ENCODE measurements around the gene GDF10. TPM values are rescaled to one million over a fixed set of nuclear protein-coding genes. Genes with fewer than 3 reads are reported as not detected.

GDF10 gene
- total and polyA plus RNA-seq, 9 of the 15 experiments (the other 6 are each of a cell fraction or from before 2014, with no cell fraction given): 0.03 to 0.20 (median 0.11) TPM; not detected in 6

DNA sequence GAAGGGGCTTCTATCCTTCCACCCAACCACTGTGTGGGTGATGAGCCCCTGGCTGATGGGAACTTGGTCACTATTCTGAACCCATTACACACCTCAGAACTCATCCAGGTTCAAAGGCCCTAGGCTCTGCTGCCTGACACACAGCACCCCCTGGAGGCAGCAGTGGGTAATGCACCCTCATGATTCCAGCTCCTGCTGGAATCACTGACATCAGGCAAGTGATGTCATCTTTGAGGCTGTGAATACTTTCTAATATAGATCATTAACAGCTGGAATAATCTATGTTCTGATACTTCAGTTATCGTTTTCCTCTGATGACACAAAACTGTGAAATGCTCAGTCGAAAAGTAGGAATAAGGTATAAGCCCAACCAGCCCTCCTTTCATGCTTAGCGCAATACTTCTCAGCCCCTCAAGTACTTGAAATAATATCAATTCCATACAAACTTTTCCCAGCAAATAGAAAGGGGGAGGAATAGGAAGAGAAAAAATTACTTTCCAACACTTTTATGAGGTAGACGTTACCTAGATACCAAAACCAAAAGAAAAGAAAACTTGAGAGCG lies 40.7 kb downstream of the GDF10 start (continued):
- TF ChIP-seq, protein P1, sequence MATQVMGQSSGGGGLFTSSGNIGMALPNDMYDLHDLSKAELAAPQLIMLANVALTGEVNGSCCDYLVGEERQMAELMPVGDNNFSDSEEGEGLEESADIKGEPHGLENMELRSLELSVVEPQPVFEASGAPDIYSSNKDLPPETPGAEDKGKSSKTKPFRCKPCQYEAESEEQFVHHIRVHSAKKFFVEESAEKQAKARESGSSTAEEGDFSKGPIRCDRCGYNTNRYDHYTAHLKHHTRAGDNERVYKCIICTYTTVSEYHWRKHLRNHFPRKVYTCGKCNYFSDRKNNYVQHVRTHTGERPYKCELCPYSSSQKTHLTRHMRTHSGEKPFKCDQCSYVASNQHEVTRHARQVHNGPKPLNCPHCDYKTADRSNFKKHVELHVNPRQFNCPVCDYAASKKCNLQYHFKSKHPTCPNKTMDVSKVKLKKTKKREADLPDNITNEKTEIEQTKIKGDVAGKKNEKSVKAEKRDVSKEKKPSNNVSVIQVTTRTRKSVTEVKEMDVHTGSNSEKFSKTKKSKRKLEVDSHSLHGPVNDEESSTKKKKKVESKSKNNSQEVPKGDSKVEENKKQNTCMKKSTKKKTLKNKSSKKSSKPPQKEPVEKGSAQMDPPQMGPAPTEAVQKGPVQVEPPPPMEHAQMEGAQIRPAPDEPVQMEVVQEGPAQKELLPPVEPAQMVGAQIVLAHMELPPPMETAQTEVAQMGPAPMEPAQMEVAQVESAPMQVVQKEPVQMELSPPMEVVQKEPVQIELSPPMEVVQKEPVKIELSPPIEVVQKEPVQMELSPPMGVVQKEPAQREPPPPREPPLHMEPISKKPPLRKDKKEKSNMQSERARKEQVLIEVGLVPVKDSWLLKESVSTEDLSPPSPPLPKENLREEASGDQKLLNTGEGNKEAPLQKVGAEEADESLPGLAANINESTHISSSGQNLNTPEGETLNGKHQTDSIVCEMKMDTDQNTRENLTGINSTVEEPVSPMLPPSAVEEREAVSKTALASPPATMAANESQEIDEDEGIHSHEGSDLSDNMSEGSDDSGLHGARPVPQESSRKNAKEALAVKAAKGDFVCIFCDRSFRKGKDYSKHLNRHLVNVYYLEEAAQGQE (IDR thresholded peaks at IDR 0.05; ENCODE audit: borderline replicate concordance): peak; percentile 93
- TF ChIP-seq, protein P1 (CRISPR knock-in tag; IDR thresholded peaks at IDR 0.05; ENCODE audit: low read depth): no peak
- TF ChIP-seq, protein P2, sequence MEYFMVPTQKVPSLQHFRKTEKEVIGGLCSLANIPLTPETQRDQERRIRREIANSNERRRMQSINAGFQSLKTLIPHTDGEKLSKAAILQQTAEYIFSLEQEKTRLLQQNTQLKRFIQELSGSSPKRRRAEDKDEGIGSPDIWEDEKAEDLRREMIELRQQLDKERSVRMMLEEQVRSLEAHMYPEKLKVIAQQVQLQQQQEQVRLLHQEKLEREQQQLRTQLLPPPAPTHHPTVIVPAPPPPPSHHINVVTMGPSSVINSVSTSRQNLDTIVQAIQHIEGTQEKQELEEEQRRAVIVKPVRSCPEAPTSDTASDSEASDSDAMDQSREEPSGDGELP (CRISPR knock-in tag; IDR thresholded peaks at IDR 0.05; ENCODE audit: borderline replicate concordance): peak; percentile 13; the same call in 1 of the 2 replicates
- TF ChIP-seq RB1 (IDR thresholded peaks at IDR 0.05; ENCODE audit: low read depth) (peak; percentile 73; the same call in 1 of the 2 replicates), ZNF197 (CRISPR knock-in tag; IDR thresholded peaks at IDR 0.05; ENCODE audit: low read depth) (no peak), CREM (IDR thresholded peaks at IDR 0.05; ENCODE audit: low read depth) (peak; percentile 44; the same call in 1 of the 2 replicates), ATF7 (IDR thresholded peaks at IDR 0.05) (peak; percentile 89), EP300 (IDR thresholded peaks at IDR 0.05; ENCODE audit: low read length) (no peak)
- TF ChIP-seq, protein P3, sequence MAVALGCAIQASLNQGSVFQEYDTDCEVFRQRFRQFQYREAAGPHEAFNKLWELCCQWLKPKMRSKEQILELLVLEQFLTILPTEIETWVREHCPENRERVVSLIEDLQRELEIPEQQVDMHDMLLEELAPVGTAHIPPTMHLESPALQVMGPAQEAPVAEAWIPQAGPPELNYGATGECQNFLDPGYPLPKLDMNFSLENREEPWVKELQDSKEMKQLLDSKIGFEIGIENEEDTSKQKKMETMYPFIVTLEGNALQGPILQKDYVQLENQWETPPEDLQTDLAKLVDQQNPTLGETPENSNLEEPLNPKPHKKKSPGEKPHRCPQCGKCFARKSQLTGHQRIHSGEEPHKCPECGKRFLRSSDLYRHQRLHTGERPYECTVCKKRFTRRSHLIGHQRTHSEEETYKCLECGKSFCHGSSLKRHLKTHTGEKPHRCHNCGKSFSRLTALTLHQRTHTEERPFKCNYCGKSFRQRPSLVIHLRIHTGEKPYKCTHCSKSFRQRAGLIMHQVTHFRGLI (CRISPR knock-in tag; IDR thresholded peaks at IDR 0.05): no peak
- TF ChIP-seq, protein P4, sequence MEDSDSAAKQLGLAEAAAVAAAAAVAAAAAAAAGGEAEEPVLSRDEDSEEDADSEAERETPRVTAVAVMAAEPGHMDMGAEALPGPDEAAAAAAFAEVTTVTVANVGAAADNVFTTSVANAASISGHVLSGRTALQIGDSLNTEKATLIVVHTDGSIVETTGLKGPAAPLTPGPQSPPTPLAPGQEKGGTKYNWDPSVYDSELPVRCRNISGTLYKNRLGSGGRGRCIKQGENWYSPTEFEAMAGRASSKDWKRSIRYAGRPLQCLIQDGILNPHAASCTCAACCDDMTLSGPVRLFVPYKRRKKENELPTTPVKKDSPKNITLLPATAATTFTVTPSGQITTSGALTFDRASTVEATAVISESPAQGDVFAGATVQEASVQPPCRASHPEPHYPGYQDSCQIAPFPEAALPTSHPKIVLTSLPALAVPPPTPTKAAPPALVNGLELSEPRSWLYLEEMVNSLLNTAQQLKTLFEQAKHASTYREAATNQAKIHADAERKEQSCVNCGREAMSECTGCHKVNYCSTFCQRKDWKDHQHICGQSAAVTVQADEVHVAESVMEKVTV (CRISPR knock-in tag; IDR thresholded peaks at IDR 0.05): peak; percentile 91
- TF ChIP-seq, protein P5, sequence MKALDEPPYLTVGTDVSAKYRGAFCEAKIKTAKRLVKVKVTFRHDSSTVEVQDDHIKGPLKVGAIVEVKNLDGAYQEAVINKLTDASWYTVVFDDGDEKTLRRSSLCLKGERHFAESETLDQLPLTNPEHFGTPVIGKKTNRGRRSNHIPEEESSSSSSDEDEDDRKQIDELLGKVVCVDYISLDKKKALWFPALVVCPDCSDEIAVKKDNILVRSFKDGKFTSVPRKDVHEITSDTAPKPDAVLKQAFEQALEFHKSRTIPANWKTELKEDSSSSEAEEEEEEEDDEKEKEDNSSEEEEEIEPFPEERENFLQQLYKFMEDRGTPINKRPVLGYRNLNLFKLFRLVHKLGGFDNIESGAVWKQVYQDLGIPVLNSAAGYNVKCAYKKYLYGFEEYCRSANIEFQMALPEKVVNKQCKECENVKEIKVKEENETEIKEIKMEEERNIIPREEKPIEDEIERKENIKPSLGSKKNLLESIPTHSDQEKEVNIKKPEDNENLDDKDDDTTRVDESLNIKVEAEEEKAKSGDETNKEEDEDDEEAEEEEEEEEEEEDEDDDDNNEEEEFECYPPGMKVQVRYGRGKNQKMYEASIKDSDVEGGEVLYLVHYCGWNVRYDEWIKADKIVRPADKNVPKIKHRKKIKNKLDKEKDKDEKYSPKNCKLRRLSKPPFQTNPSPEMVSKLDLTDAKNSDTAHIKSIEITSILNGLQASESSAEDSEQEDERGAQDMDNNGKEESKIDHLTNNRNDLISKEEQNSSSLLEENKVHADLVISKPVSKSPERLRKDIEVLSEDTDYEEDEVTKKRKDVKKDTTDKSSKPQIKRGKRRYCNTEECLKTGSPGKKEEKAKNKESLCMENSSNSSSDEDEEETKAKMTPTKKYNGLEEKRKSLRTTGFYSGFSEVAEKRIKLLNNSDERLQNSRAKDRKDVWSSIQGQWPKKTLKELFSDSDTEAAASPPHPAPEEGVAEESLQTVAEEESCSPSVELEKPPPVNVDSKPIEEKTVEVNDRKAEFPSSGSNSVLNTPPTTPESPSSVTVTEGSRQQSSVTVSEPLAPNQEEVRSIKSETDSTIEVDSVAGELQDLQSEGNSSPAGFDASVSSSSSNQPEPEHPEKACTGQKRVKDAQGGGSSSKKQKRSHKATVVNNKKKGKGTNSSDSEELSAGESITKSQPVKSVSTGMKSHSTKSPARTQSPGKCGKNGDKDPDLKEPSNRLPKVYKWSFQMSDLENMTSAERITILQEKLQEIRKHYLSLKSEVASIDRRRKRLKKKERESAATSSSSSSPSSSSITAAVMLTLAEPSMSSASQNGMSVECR (CRISPR knock-in tag; IDR thresholded peaks at IDR 0.05): no peak

Data from K562 (cell line).